Measurements from ENCODE around the gene ARHGEF4. TPM values are rescaled to one million over a fixed set of nuclear protein-coding genes. Genes with fewer than 3 reads are reported as not detected.

ARHGEF4 gene
- total RNA-seq, 1 donor from 2014 or later, result 4.8 TPM

DNA sequence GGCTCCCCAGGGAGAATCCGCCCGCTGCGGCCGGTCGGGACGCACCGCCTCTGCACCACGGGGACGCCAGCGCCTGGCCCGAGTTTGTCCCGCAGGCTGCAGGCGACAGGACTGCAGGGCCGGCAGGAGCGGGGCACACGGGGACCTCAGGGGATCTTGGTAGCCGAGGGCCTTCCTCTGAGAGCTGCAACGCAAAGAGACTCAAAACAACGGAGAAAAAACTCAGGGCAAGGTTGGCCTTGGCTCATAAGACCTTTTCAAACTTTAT, 79.7 kb downstream of the ARHGEF4 start:
- H3K36me3 Mint-ChIP-seq (ENCODE audit: low read depth, unreplicated experiment), result no peaks in the 10 kb centered on the region
- peaks cover 14% of the 10 kb centered on the region for H3K27me3 Mint-ChIP-seq (ENCODE audit: low read depth, unreplicated experiment)
- FAIRE-seq, result no peak
- Histone ChIP-seq H3K9ac (ENCODE audit: low read length) (no peak overlapping the region), H3K4me1 (ENCODE audit: insufficient read depth, low read length) (no peaks in the 10 kb centered on the region), H4K20me1 (ENCODE audit: insufficient read depth, low read length) (no peaks in the 10 kb centered on the region), H3K79me2 (ENCODE audit: insufficient read depth, low read length) (no peaks in the 10 kb centered on the region), H3K27ac (ENCODE audit: low read depth, low read length) (no peak overlapping the region), H3K9me3 (ENCODE audit: insufficient read depth, low read depth, low read length) (no peaks in the 10 kb centered on the region), H3K4me2 (ENCODE audit: low read length) (no peak overlapping the region), H3K36me3 (ENCODE audit: insufficient read depth, low read length) (no peaks in the 10 kb centered on the region), H3K4me3 (ENCODE audit: insufficient read depth, low read depth, low read length) (no peak overlapping the region), H2AFZ (ENCODE audit: low read depth, low read length) (no peak overlapping the region), H3K27me3 (ENCODE audit: insufficient read depth, low read length) (peaks cover 3% of the 10 kb centered on the region)
- H3K27ac Mint-ChIP-seq (ENCODE audit: unreplicated experiment), result no peak overlapping the region
- DNase-seq (ENCODE audit: low read depth), result no peak
- H3K9me3 Mint-ChIP-seq (ENCODE audit: unreplicated experiment), result peaks cover 2% of the 10 kb centered on the region
- TF ChIP-seq EZH2 (IDR thresholded peaks at IDR 0.05; ENCODE audit: insufficient read depth, low read length), result no peak
- TF ChIP-seq, protein P1, sequence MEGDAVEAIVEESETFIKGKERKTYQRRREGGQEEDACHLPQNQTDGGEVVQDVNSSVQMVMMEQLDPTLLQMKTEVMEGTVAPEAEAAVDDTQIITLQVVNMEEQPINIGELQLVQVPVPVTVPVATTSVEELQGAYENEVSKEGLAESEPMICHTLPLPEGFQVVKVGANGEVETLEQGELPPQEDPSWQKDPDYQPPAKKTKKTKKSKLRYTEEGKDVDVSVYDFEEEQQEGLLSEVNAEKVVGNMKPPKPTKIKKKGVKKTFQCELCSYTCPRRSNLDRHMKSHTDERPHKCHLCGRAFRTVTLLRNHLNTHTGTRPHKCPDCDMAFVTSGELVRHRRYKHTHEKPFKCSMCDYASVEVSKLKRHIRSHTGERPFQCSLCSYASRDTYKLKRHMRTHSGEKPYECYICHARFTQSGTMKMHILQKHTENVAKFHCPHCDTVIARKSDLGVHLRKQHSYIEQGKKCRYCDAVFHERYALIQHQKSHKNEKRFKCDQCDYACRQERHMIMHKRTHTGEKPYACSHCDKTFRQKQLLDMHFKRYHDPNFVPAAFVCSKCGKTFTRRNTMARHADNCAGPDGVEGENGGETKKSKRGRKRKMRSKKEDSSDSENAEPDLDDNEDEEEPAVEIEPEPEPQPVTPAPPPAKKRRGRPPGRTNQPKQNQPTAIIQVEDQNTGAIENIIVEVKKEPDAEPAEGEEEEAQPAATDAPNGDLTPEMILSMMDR (IDR thresholded peaks at IDR 0.05; ENCODE audit: insufficient read depth, low read depth, low read length), result no peak
- no peak overlapping the region for H3K4me3 Mint-ChIP-seq (ENCODE audit: unreplicated experiment)
- H3K4me1 Mint-ChIP-seq (ENCODE audit: low read depth, unreplicated experiment), result peaks cover 3% of the 10 kb centered on the region

DNA sequence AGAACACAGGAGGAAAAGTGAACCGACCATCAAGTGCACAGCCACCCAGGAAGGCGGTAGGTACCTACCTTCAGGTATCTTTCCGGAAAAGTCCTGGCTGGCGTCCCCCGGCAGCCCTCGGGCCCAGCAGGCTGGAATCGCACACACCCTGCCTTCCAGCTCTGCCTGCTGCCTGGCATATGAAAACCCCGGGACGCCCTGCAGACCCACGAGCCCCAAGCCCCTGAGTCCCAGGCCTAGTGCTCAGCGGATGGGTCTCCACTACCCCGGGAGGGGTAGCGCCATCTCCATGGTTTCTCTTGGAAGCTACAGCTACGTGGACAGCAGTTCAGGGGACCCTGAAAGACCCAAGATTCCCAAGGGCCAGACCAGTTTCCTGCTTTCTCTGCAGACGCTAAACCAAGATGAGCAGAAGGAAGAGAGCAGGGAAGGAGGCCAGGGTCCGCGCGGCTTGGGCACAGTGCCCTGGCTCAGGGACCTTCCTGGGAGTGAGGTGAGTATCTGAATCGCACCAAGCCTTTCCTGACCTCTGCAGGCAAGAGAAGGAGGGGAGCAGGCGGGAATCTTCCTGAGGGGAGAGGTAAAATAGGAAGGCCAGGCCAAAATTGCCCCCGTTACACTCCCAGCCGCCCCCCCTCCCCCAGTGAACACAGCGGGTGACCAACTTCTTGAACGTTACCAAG, 80.4 kb downstream of the ARHGEF4 start:
- Mint-ChIP-seq H3K36me3 (ENCODE audit: low read depth, unreplicated experiment) (no peaks in the 10 kb centered on the region), H3K27ac (ENCODE audit: unreplicated experiment) (no peak overlapping the region)
- FAIRE-seq, result no peak

GRCh38 chr2:130918393-130918792, 81.7 kb downstream of the ARHGEF4 start:
- Histone ChIP-seq H3K4me1 (ENCODE audit: insufficient read depth, low read length) (no peaks in the 10 kb centered on the region), H3K9me3 (ENCODE audit: insufficient read depth, low read depth, low read length) (no peaks in the 10 kb centered on the region), H3K4me3 (ENCODE audit: insufficient read depth, low read depth, low read length) (no peak overlapping the region), H2AFZ (ENCODE audit: low read depth, low read length) (no peak overlapping the region), H3K27ac (ENCODE audit: low read depth, low read length) (no peak overlapping the region), H3K27me3 (ENCODE audit: insufficient read depth, low read length) (peaks cover 3% of the 10 kb centered on the region), H3K9ac (ENCODE audit: low read length) (no peak overlapping the region), H4K20me1 (ENCODE audit: insufficient read depth, low read length) (no peaks in the 10 kb centered on the region), H3K79me2 (ENCODE audit: insufficient read depth, low read length) (no peaks in the 10 kb centered on the region), H3K4me2 (ENCODE audit: low read length) (no peak overlapping the region), H3K36me3 (ENCODE audit: insufficient read depth, low read length) (no peaks in the 10 kb centered on the region)
- Mint-ChIP-seq H3K4me1 (ENCODE audit: low read depth, unreplicated experiment) (no peaks in the 10 kb centered on the region), H3K27ac (ENCODE audit: unreplicated experiment) (no peak overlapping the region), H3K36me3 (ENCODE audit: low read depth, unreplicated experiment) (no peaks in the 10 kb centered on the region), H3K27me3 (ENCODE audit: low read depth, unreplicated experiment) (peaks cover 7% of the 10 kb centered on the region), H3K9me3 (ENCODE audit: unreplicated experiment) (no peaks in the 10 kb centered on the region), H3K4me3 (ENCODE audit: unreplicated experiment) (no peak overlapping the region)
- no peak for FAIRE-seq
- no peak for DNase-seq (ENCODE audit: low read depth)
- TF ChIP-seq EZH2 (IDR thresholded peaks at IDR 0.05; ENCODE audit: insufficient read depth, low read length), result no peak
- TF ChIP-seq, protein P1 (IDR thresholded peaks at IDR 0.05; ENCODE audit: insufficient read depth, low read depth, low read length), result no peak

More for the DNA sequence above, 80.4 kb downstream of the ARHGEF4 start:
- no peak overlapping the region for H3K9ac ChIP-seq (ENCODE audit: low read length)
- Mint-ChIP-seq H3K4me3 (ENCODE audit: unreplicated experiment) (no peak overlapping the region), H3K27me3 (ENCODE audit: low read depth, unreplicated experiment) (peaks cover 11% of the 10 kb centered on the region), H3K4me1 (ENCODE audit: low read depth, unreplicated experiment) (peaks cover 2% of the 10 kb centered on the region), H3K9me3 (ENCODE audit: unreplicated experiment) (peaks cover 2% of the 10 kb centered on the region)
- H3K9me3 ChIP-seq (ENCODE audit: insufficient read depth, low read depth, low read length), result no peaks in the 10 kb centered on the region
- no peak overlapping the region for H2AFZ ChIP-seq (ENCODE audit: low read depth, low read length)
- no peaks in the 10 kb centered on the region for H4K20me1 ChIP-seq (ENCODE audit: insufficient read depth, low read length)
- no peaks in the 10 kb centered on the region for H3K36me3 ChIP-seq (ENCODE audit: insufficient read depth, low read length)
- no peaks in the 10 kb centered on the region for H3K4me1 ChIP-seq (ENCODE audit: insufficient read depth, low read length)
- H3K79me2 ChIP-seq (ENCODE audit: insufficient read depth, low read length), result no peaks in the 10 kb centered on the region
- no peak overlapping the region for H3K4me2 ChIP-seq (ENCODE audit: low read length)
- DNase-seq (ENCODE audit: low read depth), result no peak
- no peak overlapping the region for H3K27ac ChIP-seq (ENCODE audit: low read depth, low read length)
- peaks cover 3% of the 10 kb centered on the region for H3K27me3 ChIP-seq (ENCODE audit: insufficient read depth, low read length)
- TF ChIP-seq, protein P1 (IDR thresholded peaks at IDR 0.05; ENCODE audit: insufficient read depth, low read depth, low read length), result no peak
- TF ChIP-seq EZH2 (IDR thresholded peaks at IDR 0.05; ENCODE audit: insufficient read depth, low read length), result no peak
- H3K4me3 ChIP-seq (ENCODE audit: insufficient read depth, low read depth, low read length), result no peak overlapping the region

Measured in astrocyte (in vitro differentiated cells and primary cell).